ENCODE measurements around the gene SETD3.

DNA sequence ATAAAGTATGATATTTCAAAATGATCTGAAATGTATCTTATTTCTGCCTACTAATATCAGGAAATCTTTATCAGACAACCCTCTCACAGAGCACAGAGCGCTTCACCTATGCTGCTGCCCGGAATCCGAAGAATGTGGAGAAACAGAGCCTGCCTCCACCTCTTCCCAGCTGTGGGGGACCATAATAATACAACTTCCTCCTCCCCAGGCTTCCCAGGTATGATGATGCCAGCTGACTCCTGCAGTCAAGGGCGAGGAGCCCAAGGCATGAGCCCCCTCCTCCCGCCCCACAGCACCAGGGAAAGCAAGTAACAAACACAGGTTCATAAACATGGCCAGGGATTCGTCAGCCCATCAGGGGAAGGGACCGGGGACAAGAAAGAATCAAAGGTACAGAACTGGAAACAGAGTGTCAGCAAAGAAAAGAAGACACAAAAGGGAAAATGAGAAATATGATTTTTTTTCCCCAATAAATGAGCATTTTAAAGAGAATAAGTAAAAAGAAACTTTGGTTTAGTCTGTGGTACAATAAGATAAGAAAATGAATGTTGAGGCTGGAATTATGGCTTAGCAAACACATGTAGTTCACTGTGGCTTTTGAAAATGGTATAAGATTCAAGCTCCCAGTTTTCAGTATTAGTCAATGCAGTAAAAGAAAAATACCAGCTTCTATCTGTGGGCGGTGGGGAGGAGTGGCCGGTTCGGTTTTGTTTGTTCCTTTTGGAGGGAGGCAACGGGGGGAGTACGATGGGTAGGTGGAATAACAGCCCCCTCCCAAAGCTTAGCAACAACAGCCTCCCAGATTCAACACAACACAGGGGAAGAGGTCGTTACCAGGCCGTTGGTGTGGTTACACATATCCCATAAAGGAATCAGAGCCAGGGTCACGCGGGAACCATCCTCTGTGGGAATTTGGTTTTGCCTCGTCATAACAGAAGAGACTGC, 68.3 kb downstream of the SETD3 start:
- TF ChIP-seq CTCF (IDR thresholded peaks at IDR 0.05) = no peak
- no peak for TF ChIP-seq EP300 (IDR thresholded peaks at IDR 0.05)
- no peak for TF ChIP-seq POLR2A (IDR thresholded peaks at IDR 0.05)

All from ovary (tissue), 3 donors.